WTC11 (cell line): Measurements from ENCODE around the gene CCDC12. TPM values are rescaled to one million over a fixed set of nuclear protein-coding genes. Genes with fewer than 3 reads are reported as not detected.

Experiments used
- ATAC-seq: fragments of 200-7000 bp; cut with Tn5 transposase; 2 replicates; pipeline ENCODE4 v1.10.0; 2021; ENCODE audit warnings: mild to moderate bottlenecking, moderate library complexity
- CTCF ChIA-PET: fragments of 300-600 bp; sonication (Branson Sonifier 250); formaldehyde crosslinking; loops from one replicate; lab custom pipeline; 2021; ENCODE audit warnings: antibody characterized with exemption; lab: Charles Lee
- POLR2A ChIA-PET: fragments of 350-600 bp; sonication (Branson Sonifier 250); formaldehyde crosslinking; loops from one replicate; lab custom pipeline; 2021; ENCODE audit warnings: antibody characterized with exemption; lab: Charles Lee
- DNase-seq: peaks from one replicate; pipeline ENCODE4 v3.0.0; 2021; ENCODE audit warnings: low spot score
- H3K27ac Mint-ChIP-seq: 2 replicates; pipeline ENCODE4 v1.8.0; 2021; ENCODE audit warnings: mixed read lengths
- H3K27me3 Mint-ChIP-seq: 2 replicates; pipeline ENCODE4 v1.8.0; 2021; ENCODE audit warnings: low read depth, mild to moderate bottlenecking, moderate library complexity, mixed read lengths
- H3K36me3 Mint-ChIP-seq: 2 replicates; pipeline ENCODE4 v1.8.0; 2021; ENCODE audit warnings: mixed read lengths
- H3K4me1 Mint-ChIP-seq: 2 replicates; pipeline ENCODE4 v1.8.0; 2022; ENCODE audit warnings: mixed read lengths
- H3K4me3 Mint-ChIP-seq: 2 replicates; pipeline ENCODE4 v1.8.0; 2021; ENCODE audit warnings: mild to moderate bottlenecking, moderate library complexity, mixed read lengths
- H3K9me3 Mint-ChIP-seq: 2 replicates; pipeline ENCODE4 v1.8.0; 2021; ENCODE audit warnings: mixed read lengths
- ARID4B ChIP-seq: sonication (generic); formaldehyde crosslinking; IDR thresholded peaks from 2 replicates; pipeline ENCODE4 v1.8.0; 2023; ENCODE audit warnings: missing genetic modification reagents, mild to moderate bottlenecking, borderline replicate concordance
- CREB1 ChIP-seq: sonication (generic); formaldehyde crosslinking; IDR thresholded peaks from 2 replicates; pipeline ENCODE4 v1.8.0; 2023; ENCODE audit warnings: mild to moderate bottlenecking, missing genetic modification reagents
- CTCF ChIP-seq: fragments of 200-600 bp; IDR thresholded peaks from 2 replicates; pipeline ENCODE4 v1.8.0; 2022; ENCODE audit warnings: antibody characterized with exemption
- ELF4 ChIP-seq: sonication (generic); formaldehyde crosslinking; IDR thresholded peaks from 2 replicates; pipeline ENCODE4 v1.8.1; 2022; ENCODE audit warnings: low read depth, mild to moderate bottlenecking, moderate library complexity, missing genetic modification reagents
- JAZF1 ChIP-seq: fragments of 250-450 bp; sonication (Bioruptor Pico); IDR thresholded peaks from 2 replicates; pipeline ENCODE4 v1.9.0; 2021; ENCODE audit warnings: moderate library complexity, mild to moderate bottlenecking, inconsistent platforms
- RELA ChIP-seq: sonication (generic); formaldehyde crosslinking; IDR thresholded peaks from 2 replicates; pipeline ENCODE4 v1.8.1; 2022; ENCODE audit warnings: missing genetic modification reagents, mild to moderate bottlenecking, borderline replicate concordance
- SMAD3 ChIP-seq: sonication (generic); formaldehyde crosslinking; IDR thresholded peaks from 2 replicates; pipeline ENCODE4 v1.8.0; 2022; ENCODE audit warnings: missing genetic modification reagents, mild to moderate bottlenecking, borderline replicate concordance
- TEAD1 ChIP-seq: sonication (generic); formaldehyde crosslinking; IDR thresholded peaks from 2 replicates; pipeline ENCODE4 v1.8.0; 2022; ENCODE audit warnings: mild to moderate bottlenecking, missing genetic modification reagents
- ZNF219 ChIP-seq: sonication (generic); formaldehyde crosslinking; IDR thresholded peaks from 2 replicates; pipeline ENCODE4 v1.8.0; 2023; ENCODE audit warnings: missing genetic modification reagents, mild to moderate bottlenecking, borderline replicate concordance
- ZNF416 ChIP-seq: fragments of 250-450 bp; sonication (Bioruptor Pico); IDR thresholded peaks from 2 replicates; pipeline ENCODE4 v1.9.0; 2021; ENCODE audit warnings: mild to moderate bottlenecking, inconsistent platforms
- ZNF671 ChIP-seq: fragments of 250-450 bp; sonication (Bioruptor Pico); IDR thresholded peaks from 2 replicates; pipeline ENCODE4 v1.8.0; 2021; ENCODE audit warnings: mild to moderate bottlenecking
- total RNA-seq: library from RNA; stranded (reverse); gene quantifications from 3 replicates; pipeline ENCODE4 v1.2.3, GENCODE V29; 2021
- TF ChIP-seq, protein P1 (sequence below): sonication (generic); formaldehyde crosslinking; IDR thresholded peaks from 2 replicates; pipeline ENCODE4 v1.8.0; 2022; ENCODE audit warnings: mild to moderate bottlenecking, missing genetic modification reagents
- TF ChIP-seq, protein P2 (sequence below): fragments of 250-450 bp; sonication (Bioruptor Pico); conservative IDR thresholded peaks from 2 replicates; pipeline ENCODE4 v1.9.0; 2021; ENCODE audit warnings: mild to moderate bottlenecking
- TF ChIP-seq, protein P3 (sequence below): sonication (generic); formaldehyde crosslinking; IDR thresholded peaks from 2 replicates; pipeline ENCODE4 v1.8.1; 2022; ENCODE audit warnings: missing genetic modification reagents, borderline replicate concordance

The CCDC12 gene
- total RNA-seq, 1 experiment from 2014 or later: 59.1 TPM

DNA sequence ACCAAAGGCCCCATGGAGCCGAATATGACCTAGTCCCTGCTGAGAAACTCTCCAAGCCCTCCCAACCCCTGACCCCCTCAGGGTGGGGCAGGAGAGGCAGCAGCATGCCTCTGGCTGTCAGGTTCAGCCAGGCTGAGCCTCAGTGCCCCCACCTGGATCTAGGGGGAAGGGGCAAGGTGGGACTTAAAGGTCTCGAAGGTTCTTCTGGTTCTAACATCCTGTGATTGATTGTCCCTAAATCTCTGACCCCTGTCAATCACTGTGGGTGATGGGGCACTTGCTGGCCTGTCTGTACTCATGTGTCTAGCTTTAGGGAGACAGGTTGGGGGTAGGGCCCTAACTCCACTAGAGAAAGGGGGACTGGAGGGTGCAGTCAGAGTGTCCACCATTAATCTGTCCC lies 16.7 kb upstream of the CCDC12 start (continued):
- TF ChIP-seq ZNF416 (CRISPR knock-in tag) (no peak), CREB1 (no peak), CTCF (no peak)
- TF ChIP-seq, protein P1, sequence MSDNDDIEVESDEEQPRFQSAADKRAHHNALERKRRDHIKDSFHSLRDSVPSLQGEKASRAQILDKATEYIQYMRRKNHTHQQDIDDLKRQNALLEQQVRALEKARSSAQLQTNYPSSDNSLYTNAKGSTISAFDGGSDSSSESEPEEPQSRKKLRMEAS (CRISPR knock-in tag): no peak
- TF ChIP-seq, protein P2, sequence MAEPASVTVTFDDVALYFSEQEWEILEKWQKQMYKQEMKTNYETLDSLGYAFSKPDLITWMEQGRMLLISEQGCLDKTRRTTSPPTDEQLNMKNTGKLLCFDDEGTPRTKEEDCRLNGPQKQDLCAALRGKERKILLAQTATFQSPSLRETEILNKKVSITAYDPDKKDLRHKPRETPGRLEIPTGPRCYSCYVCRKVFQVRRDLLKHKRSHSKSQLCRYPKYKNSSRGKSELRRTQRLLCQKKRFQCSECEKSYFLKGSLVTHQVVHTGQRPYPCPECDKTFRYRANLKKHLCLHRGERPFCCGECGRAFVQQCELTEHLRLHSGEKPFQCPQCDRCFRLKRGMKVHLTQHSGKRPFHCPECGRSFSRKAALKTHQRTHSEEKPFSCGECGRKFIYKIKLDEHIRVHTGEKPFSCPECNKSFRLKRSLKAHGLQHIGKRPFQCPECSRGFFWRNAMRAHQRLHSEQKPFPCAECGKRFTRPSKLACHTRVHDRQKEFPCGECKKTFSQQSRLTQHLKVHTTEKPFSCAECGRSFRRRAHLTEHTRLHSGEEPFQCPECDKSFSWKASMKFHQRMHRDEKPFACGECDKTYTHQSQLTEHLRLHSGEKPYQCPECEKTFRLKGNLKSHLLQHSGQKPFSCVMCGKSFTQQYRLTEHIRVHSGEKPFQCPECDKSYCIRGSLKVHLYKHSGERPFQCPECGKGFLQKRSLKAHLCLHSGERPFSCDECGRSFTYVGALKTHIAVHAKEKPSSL (CRISPR knock-in tag): no peak

DNA sequence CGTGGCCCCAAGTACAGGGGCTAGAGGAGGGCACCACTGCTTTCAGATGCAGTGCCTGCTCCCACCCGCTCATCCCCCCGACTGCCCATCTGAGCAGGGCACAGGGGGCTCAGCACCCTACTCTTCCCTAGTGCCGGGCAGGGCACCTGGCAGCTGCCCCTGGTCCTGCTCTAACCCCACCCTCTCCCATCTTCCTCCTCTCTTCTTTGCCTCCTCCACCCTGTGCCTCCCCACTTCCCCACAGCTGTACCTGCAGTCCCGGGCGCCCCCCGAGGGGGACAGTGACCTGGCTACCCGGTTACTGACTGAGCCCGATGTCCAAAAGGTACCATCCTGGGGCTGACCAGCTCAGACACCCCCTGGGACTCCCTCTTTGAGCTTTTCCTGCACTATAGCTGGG lies 15.7 kb upstream of the CCDC12 start:
- ATAC-seq (no peak), DNase-seq (no peak)
- Mint-ChIP-seq H3K27ac (no peak overlapping the region), H3K27me3 (no peaks in the 10 kb centered on the region), H3K9me3 (no peaks in the 10 kb centered on the region), H3K4me1 (peaks cover 20% of the 10 kb centered on the region), H3K4me3 (no peak overlapping the region), H3K36me3 (peaks cover 7% of the 10 kb centered on the region; the same call in 1 of the 2 replicates)
- TF ChIP-seq, protein P3, sequence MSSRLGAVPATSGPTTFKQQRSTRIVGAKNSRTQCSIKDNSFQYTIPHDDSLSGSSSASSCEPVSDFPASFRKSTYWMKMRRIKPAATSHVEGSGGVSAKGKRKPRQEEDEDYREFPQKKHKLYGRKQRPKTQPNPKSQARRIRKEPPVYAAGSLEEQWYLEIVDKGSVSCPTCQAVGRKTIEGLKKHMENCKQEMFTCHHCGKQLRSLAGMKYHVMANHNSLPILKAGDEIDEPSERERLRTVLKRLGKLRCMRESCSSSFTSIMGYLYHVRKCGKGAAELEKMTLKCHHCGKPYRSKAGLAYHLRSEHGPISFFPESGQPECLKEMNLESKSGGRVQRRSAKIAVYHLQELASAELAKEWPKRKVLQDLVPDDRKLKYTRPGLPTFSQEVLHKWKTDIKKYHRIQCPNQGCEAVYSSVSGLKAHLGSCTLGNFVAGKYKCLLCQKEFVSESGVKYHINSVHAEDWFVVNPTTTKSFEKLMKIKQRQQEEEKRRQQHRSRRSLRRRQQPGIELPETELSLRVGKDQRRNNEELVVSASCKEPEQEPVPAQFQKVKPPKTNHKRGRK (CRISPR knock-in tag): no peak
- no peak for TF ChIP-seq TEAD1 (CRISPR knock-in tag)
- TF ChIP-seq ARID4B (CRISPR knock-in tag): no peak
- TF ChIP-seq ELF4 (CRISPR knock-in tag): no peak
- no peak for TF ChIP-seq SMAD3
- no peak for TF ChIP-seq ZNF219 (CRISPR knock-in tag)
- TF ChIP-seq JAZF1 (CRISPR knock-in tag): no peak
- TF ChIP-seq RELA (CRISPR knock-in tag): no peak
- no peak for TF ChIP-seq ZNF671
- CTCF ChIA-PET: interaction anchor here (0.6 to 2.8 kb wide), 3 partner anchors 10 to 69 kb away, joined by 3 to 9 read pairs (median 5); no protein-coding TSS in a partner anchor
- POLR2A ChIA-PET: interaction anchor here (1.0 kb wide), 1 partner anchor 10 kb away, joined by 3 read pairs; no protein-coding TSS in a partner anchor
